HG03196 (cell line): Measurements from ENCODE around the gene ACAD11.

Experiments
- ATAC-seq: cut with Tn5 transposase; IDR thresholded peaks from one replicate; pipeline ENCODE4 v1.9.1; 2021; ENCODE audit not compliant: unreplicated experiment

The ACAD11 gene

GRCh38 chr3:132659365-132660051 lies at the start of gene ACAD11:
ACAD11 (minus strand) TSS chr3:132659809; CDS start chr3:132659751, 58 bp downstream.
- peak; percentile 60 for ATAC-seq

- no peak for ATAC-seq
Observed at GRCh38 chr3:132703733-132704132, 44.1 kb upstream of the ACAD11 start.

GRCh38 chr3:132695422-132695821 lies 35.8 kb upstream of the ACAD11 start:
- no peak for ATAC-seq

GRCh38 chr3:132694991-132695390 lies 35.4 kb upstream of the ACAD11 start:
- ATAC-seq: no peak

GRCh38 chr3:132690040-132690439 lies 30.4 kb upstream of the ACAD11 start:
- ATAC-seq: no peak

GRCh38 chr3:132682201-132682600 lies 22.6 kb upstream of the ACAD11 start:
- ATAC-seq: no peak

- ATAC-seq: no peak
Observed at GRCh38 chr3:132681421-132681820, 21.8 kb upstream of the ACAD11 start.

- ATAC-seq: no peak
Observed at GRCh38 chr3:132679911-132680310, 20.3 kb upstream of the ACAD11 start.

GRCh38 chr3:132675408-132675807 lies 15.8 kb upstream of the ACAD11 start:
- no peak for ATAC-seq

GRCh38 chr3:132669256-132669777 lies 9.7 kb upstream of the ACAD11 start:
- ATAC-seq: no peak

- no peak for ATAC-seq
Observed at GRCh38 chr3:132665230-132665745, 5.7 kb upstream of the ACAD11 start.

- ATAC-seq: no peak
Observed at GRCh38 chr3:132662212-132662611, 2.6 kb upstream of the ACAD11 start.

GRCh38 chr3:132661101-132661500 lies 1.5 kb upstream of the ACAD11 start:
- ATAC-seq: no peak

GRCh38 chr3:132660811-132661070 lies 1.1 kb upstream of the ACAD11 start:
- peak; percentile 3 for ATAC-seq

GRCh38 chr3:132660052-132660810 lies 622 bp upstream of the ACAD11 start, which contains the start of gene UBA5:
UBA5 (plus strand) TSS chr3:132660329; CDS start chr3:132660538, 209 bp downstream.
- ATAC-seq: peak; percentile 69

- ATAC-seq: no peak
Observed at GRCh38 chr3:132659000-132659364, 627 bp downstream of the ACAD11 start.

GRCh38 chr3:132657869-132658747 lies 1.5 kb downstream of the ACAD11 start:
- no peak for ATAC-seq

GRCh38 chr3:132655471-132655870 lies 4.1 kb downstream of the ACAD11 start:
- ATAC-seq: no peak

GRCh38 chr3:132654721-132655120 lies 4.9 kb downstream of the ACAD11 start:
- ATAC-seq: no peak

GRCh38 chr3:132654190-132654589 lies 5.4 kb downstream of the ACAD11 start:
- no peak for ATAC-seq

- ATAC-seq: no peak
Observed at GRCh38 chr3:132652640-132653270, 6.9 kb downstream of the ACAD11 start.
